Kidney (tissue), 14 donors: ENCODE measurements around the gene ADAMTSL5. TPM values are rescaled to one million over a fixed set of nuclear protein-coding genes. Genes with fewer than 3 reads are reported as not detected.
A peak's percentile ranks its signal among the peaks of the same experiment; 100 is the strongest.

ENCODE experiments used
- DNase-seq, 5 donors: peaks; one replicate each; pipeline ENCODE4 v3.0.0-alpha.2; 2013 to 2020
- FAIRE-seq: peaks from 2 replicates; lab custom pipeline; 2012; peaks lifted over from hg19 to GRCh38; lab: Jason Lieb, UNC
- H3K27ac ChIP-seq, 2 donors: one replicate each; pipeline ENCODE4 v1.7.0; 2013; ENCODE audit warnings: low read depth in 2 of 2, low read length in 2 of 2, inconsistent platforms in 1 of 2
- H3K27me3 ChIP-seq: one replicate; pipeline ENCODE4 v1.7.1; 2013; ENCODE audit warnings: low read length, inconsistent platforms; ENCODE audit not compliant: control insufficient read depth, insufficient read depth
- H3K36me3 ChIP-seq, 3 donors: one replicate each; pipeline versions ENCODE4 v1.7.0 to v1.7.1; 2013; ENCODE audit warnings: low read length in 3 of 3, control low read depth in 1 of 3, inconsistent platforms in 1 of 3; ENCODE audit not compliant: insufficient read depth in 3 of 3, control insufficient read depth in 2 of 3
- H3K4me1 ChIP-seq, 3 donors: one replicate each; pipeline versions ENCODE4 v1.7.0 to v1.7.1; 2013; ENCODE audit warnings: low read length in 3 of 3, inconsistent platforms in 1 of 3, low read depth in 1 of 3; ENCODE audit not compliant: control insufficient read depth in 2 of 3, insufficient read depth in 2 of 3
- H3K4me3 ChIP-seq, 3 donors: one replicate each; pipeline versions ENCODE4 v1.7.0 to v1.8.1; 2013; ENCODE audit warnings: low read length in 3 of 3, control low read depth in 1 of 3, inconsistent platforms in 1 of 3
- H3K9ac ChIP-seq, 3 donors: one replicate each; pipeline versions ENCODE4 v1.7.0 to v1.7.1; 2013; ENCODE audit warnings: low read length in 3 of 3, control low read depth in 1 of 3, inconsistent platforms in 1 of 3
- H3K9me3 ChIP-seq, 3 donors: one replicate each; pipeline versions ENCODE4 v1.7.0 to v1.7.1; 2013; ENCODE audit warnings: low read length in 3 of 3, control low read depth in 1 of 3, inconsistent platforms in 1 of 3; ENCODE audit not compliant: control insufficient read depth in 2 of 3, insufficient read depth in 1 of 3
- intact Hi-C: fragments of 100-400 bp; cut with DNase I; formaldehyde crosslinking; loops from one replicate; pipeline ENCODE4 v1.11.1; 2022
- polyA plus RNA-seq: library from polyadenylated mRNA; stranded (reverse); fragments of 350-450 nt; fragmentation: Illumina TruSeq; extraction: RNeasy Lipid Tissue Mini Kit (QIAGEN cat#74804); gene quantifications from one replicate; pipeline ENCODE4 v1.2.3, GENCODE V29; 2014; ENCODE audit warnings: low read depth, low replicate concordance; ENCODE audit not compliant: insufficient read depth
- total RNA-seq: library from RNA; stranded (reverse); fragmentation: NEBNext Ultra II Directional; extraction: Animal tissue kit (Norgen Biotek cat#: 25700); gene quantifications from one replicate; pipeline ENCODE4 v1.2.1, GENCODE V29; 2021
- TF ChIP-seq, protein P1 (sequence below): IDR thresholded peaks from 3 replicates; pipeline ENCODE4 v1.5.1; 2012; ENCODE audit warnings: mild to moderate bottlenecking, moderate library complexity, borderline replicate concordance; ENCODE audit not compliant: insufficient read depth; ENCODE audit errors: extremely low read depth
- donor health status: control.
- donor health status: control.
- donor health status: control.
- donor health status: control.
- donor health status: control.
- donor health status: DM: yes; HTN: yes; CAD: no.
- donor health status: Normal renal cell carcinoma (clear cell type).

The ADAMTSL5 gene
- total and polyA plus RNA-seq, 2 donors from 2014 or later = 1.4 to 4.6 TPM

DNA sequence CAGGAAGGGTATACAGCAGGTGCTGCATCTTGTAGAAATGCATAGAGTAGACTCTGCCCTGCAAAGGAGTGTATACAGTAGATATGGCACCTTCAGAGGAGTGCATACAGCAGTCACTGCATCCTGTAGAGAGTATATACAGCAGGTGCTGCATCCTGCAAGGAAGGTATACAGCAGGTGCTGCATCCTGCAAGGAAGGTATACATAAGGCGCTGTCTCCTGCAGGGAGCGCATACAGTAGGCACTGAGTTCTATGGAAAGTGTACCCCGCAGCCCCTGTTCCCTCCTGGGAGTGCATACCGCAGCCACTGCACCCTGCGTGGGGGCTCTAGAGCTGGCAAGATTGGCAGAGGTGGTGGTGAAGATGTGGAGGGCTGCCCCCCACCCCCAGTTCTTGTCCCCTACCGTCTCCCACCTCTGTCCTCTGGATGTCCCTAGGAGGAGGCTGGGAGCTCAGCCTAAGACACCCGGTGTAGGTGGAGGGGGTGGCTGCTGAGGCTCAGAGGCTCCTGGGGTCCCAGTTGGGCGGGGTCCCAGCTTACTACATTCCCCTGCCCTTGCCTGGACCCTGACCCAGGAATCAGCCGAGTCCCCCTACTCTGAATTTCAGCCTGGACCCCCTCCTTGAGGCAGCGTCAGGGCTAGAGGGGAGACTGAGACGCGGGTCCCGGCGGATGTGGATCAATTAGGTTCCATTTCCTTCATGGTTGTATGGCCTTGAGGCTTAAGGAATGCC, 2.3 kb upstream of the ADAMTSL5 start:
- Histone ChIP-seq H3K9me3 (no peaks in the 10 kb centered on the region), H3K4me3 (no peak overlapping the region), H3K27me3 (peaks cover 2% of the 10 kb centered on the region), H3K36me3 (no peaks in the 10 kb centered on the region), H3K27ac (no peak overlapping the region), H3K9ac (no peak overlapping the region), H3K4me1 (no peaks in the 10 kb centered on the region)
- no peak for DNase-seq
- intact Hi-C loops = no loop called here
- TF ChIP-seq, protein P1, sequence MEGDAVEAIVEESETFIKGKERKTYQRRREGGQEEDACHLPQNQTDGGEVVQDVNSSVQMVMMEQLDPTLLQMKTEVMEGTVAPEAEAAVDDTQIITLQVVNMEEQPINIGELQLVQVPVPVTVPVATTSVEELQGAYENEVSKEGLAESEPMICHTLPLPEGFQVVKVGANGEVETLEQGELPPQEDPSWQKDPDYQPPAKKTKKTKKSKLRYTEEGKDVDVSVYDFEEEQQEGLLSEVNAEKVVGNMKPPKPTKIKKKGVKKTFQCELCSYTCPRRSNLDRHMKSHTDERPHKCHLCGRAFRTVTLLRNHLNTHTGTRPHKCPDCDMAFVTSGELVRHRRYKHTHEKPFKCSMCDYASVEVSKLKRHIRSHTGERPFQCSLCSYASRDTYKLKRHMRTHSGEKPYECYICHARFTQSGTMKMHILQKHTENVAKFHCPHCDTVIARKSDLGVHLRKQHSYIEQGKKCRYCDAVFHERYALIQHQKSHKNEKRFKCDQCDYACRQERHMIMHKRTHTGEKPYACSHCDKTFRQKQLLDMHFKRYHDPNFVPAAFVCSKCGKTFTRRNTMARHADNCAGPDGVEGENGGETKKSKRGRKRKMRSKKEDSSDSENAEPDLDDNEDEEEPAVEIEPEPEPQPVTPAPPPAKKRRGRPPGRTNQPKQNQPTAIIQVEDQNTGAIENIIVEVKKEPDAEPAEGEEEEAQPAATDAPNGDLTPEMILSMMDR = no peak
- FAIRE-seq = no peak

DNA sequence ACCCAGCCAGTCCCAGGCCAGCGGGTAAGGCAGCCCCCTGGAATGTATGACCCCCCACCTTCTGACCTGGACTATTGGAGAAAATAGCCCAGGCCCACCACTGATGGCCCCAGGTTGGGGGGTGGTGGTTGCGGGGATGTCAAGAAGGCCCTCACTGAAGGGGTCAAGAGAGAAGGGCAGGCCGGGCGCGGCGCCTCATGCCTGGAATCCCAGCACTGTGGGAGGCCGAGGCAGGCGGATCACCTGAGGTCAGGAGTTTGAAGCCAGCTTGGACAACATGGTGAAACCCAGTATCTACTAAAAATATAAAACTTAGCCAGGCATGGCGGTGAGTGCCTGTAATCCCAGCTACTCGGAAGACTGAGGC, 1.5 kb upstream of the ADAMTSL5 start:
- TF ChIP-seq, protein P1 = no peak
- no peak overlapping the region for H3K9ac ChIP-seq
- FAIRE-seq (no peak), DNase-seq (no peak)
- no peak overlapping the region for H3K4me3 ChIP-seq
- intact Hi-C loops = no loop called here
- peaks cover 2% of the 10 kb centered on the region for H3K27me3 ChIP-seq
- H3K27ac ChIP-seq = no peak overlapping the region
- no peaks in the 10 kb centered on the region for H3K36me3 ChIP-seq
- no peaks in the 10 kb centered on the region for H3K4me1 ChIP-seq
- H3K9me3 ChIP-seq = no peaks in the 10 kb centered on the region

DNA sequence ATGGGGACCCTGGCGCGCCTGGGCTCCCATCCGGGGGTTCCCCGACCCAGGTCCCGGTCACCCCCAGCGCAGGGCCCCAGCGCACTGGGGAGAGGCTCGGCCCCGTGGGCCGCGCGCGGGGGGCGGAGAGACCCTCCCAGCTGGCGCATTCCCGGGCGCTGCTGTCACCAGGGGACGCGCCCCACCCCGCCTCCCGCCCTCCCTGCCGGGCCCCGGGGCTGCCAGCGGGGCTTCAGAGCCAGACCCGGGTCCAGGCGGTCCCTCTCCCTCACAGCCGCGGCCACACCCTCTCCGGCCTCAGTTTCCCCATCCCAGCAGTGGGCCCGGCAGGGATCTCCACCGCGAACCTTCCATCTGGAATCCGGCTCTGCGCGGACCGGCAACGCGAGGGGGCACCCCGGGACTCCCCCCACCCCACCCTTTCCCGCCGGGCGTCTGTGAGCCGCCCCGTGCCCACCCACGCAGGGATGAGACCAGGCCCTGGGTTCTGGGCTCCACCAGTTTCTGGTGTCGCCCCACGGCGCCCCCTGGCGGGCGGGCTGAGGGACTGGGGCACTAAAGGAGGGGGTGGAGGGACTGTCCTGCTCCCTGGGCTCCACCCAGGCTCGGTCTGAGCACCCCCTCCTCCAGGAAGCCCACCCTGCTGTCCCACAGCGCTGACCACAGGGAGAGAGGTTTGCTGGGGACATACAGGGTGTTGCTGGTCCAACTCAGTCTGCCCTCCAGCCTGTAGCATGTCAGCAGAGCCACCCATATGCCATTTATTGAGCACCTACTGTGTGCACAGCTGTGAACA, 878 bp upstream of the ADAMTSL5 start:
- no peaks in the 10 kb centered on the region for H3K4me1 ChIP-seq
- H3K9ac ChIP-seq = no peak overlapping the region
- TF ChIP-seq, protein P1 = peak; percentile 14
- H3K27ac ChIP-seq = no peak overlapping the region
- H3K4me3 ChIP-seq = no peak overlapping the region
- no peaks in the 10 kb centered on the region for H3K9me3 ChIP-seq
- peak in 3 of 5 donors; percentile 32 to 67 (median 58) for DNase-seq
- no peaks in the 10 kb centered on the region for H3K36me3 ChIP-seq
- H3K27me3 ChIP-seq = peaks cover 2% of the 10 kb centered on the region
- no peak for FAIRE-seq
- intact Hi-C loops = no loop called here
